Measurements from ENCODE around the gene MAD1L1. TPM values are rescaled to one million over a fixed set of nuclear protein-coding genes. Genes with fewer than 3 reads are reported as not detected.

MAD1L1 gene
- total and polyA plus RNA-seq, 2 of the 8 experiments (the other 6 are each of a cell fraction or from before 2014, with no cell fraction given): 40.4 to 44.6 TPM

- TF ChIP-seq GABPA (IDR thresholded peaks at IDR 0.05; ENCODE audit: borderline replicate concordance, insufficient read depth, low read length) (no peak), CBX5 (IDR thresholded peaks at IDR 0.05; ENCODE audit: low read depth, low read length) (no peak), KDM1A (IDR thresholded peaks at IDR 0.05; ENCODE audit: borderline replicate concordance, low read length) (no peak)
These were observed 254.8 kb downstream of the MAD1L1 start (continued) for GRCh38 chr7:1977876-1978441.
